Endothelial cell of umbilical vein (primary cell): ENCODE data around the gene AKAP5. TPM values are rescaled to one million over a fixed set of nuclear protein-coding genes. Genes with fewer than 3 reads are reported as not detected.

Experiments used
- BruUV-seq: library from RNA; stranded (reverse); fragments of 400-500 nt; replicated peaks from 2 replicates; lab custom pipeline; 2021; lab: Mats Ljungman, UMichigan
- CTCF ChIA-PET: fragments of 300-600, 350-600 bp; sonication (Branson Sonifier 250); formaldehyde crosslinking; loops from one replicate; lab custom pipeline; 2021; ENCODE audit warnings: antibody characterized with exemption, inconsistent platforms; lab: Charles Lee
- POLR2A ChIA-PET: fragments of 300-600, 350-600 bp; sonication (Branson Sonifier 250); formaldehyde crosslinking; loops from one replicate; lab custom pipeline; 2021; ENCODE audit warnings: antibody characterized with exemption, inconsistent platforms; lab: Charles Lee
- DNase-seq: peaks from one replicate; pipeline ENCODE4 v3.0.0-alpha.2; 2011; ENCODE audit warnings: low read depth, low spot score
- FAIRE-seq: peaks from 2 replicates; lab custom pipeline; 2011; peaks lifted over from hg19 to GRCh38; lab: Jason Lieb, UNC
- H2AFZ ChIP-seq: 2 replicates; pipeline ENCODE4 v1.6.0; 2012; ENCODE audit warnings: low read depth, low read length, control low read depth, inconsistent platforms
- H3K27ac ChIP-seq: 2 replicates; pipeline ENCODE4 v1.5.1; 2011; ENCODE audit warnings: low read depth, mild to moderate bottlenecking, control low read depth, low read length, moderate library complexity; ENCODE audit not compliant: insufficient read depth
- H3K27me3 ChIP-seq, 2 experiments: 2 replicates each; pipeline versions ENCODE4 v1.6.0 to v1.6.1; 2011; ENCODE audit warnings: low read length in 2 of 2, mixed read lengths in 1 of 2; ENCODE audit not compliant: control insufficient read depth in 2 of 2, insufficient read depth in 2 of 2
- H3K36me3 ChIP-seq, 2 experiments: 2 replicates in 1 of 2; 3 replicates in 1 of 2; pipeline ENCODE4 v1.5.1; 2011; ENCODE audit warnings: low read length in 2 of 2, mild to moderate bottlenecking in 1 of 2, moderate library complexity in 1 of 2; ENCODE audit not compliant: control insufficient read depth in 2 of 2, insufficient read depth in 2 of 2; ENCODE audit errors: extremely low read depth in 1 of 2
- H3K4me1 ChIP-seq: 3 replicates; pipeline ENCODE4 v1.5.1; 2011; ENCODE audit warnings: mild to moderate bottlenecking, low read length; ENCODE audit not compliant: control insufficient read depth, insufficient read depth; ENCODE audit errors: extremely low read depth
- H3K4me2 ChIP-seq: 2 replicates; pipeline ENCODE4 v1.6.1; 2011; ENCODE audit warnings: low read length, control low read depth, mixed read lengths; ENCODE audit not compliant: insufficient read depth
- H3K4me3 ChIP-seq, 3 experiments: fragments of 200-600 bp in 1 of 3; sonication (generic), shearing (Covaris generic) in 1 of 3; replicated peaks in 1 of 3; 2 replicates each; pipeline ENCODE4 v1.5.1; 2011 to 2016; ENCODE audit warnings: control low read depth in 3 of 3, low read length in 3 of 3, mild to moderate bottlenecking in 2 of 3, inconsistent platforms in 1 of 3, low read depth in 1 of 3, moderate library complexity in 1 of 3; ENCODE audit not compliant: insufficient read depth in 1 of 3
- H3K79me2 ChIP-seq: 2 replicates; pipeline ENCODE4 v1.6.0; 2012; ENCODE audit warnings: low read length, inconsistent platforms; ENCODE audit not compliant: control insufficient read depth, insufficient read depth
- H3K9ac ChIP-seq: replicated peaks from 2 replicates; pipeline ENCODE3; 2011; ENCODE audit warnings: low read length, control low read depth; ENCODE audit not compliant: insufficient read depth; ENCODE audit errors: extremely low read depth
- H3K9me1 ChIP-seq: replicated peaks from 3 replicates; pipeline ENCODE4 v1.6.0; 2011; ENCODE audit warnings: mild to moderate bottlenecking, low read length; ENCODE audit not compliant: control insufficient read depth, insufficient read depth; ENCODE audit errors: extremely low read depth
- H3K9me3 ChIP-seq: replicated peaks from 2 replicates; pipeline ENCODE4 v1.5.1; 2012; ENCODE audit warnings: low read length, inconsistent platforms; ENCODE audit not compliant: control insufficient read depth, insufficient read depth
- H4K20me1 ChIP-seq: replicated peaks from 2 replicates; pipeline ENCODE3; 2011; ENCODE audit warnings: mild to moderate bottlenecking, low read length; ENCODE audit not compliant: control insufficient read depth, insufficient read depth; ENCODE audit errors: extremely low read depth
- CTCF ChIP-seq, 2 donors: IDR thresholded peaks; 1 replicate in 1 of 2; 2 replicates in 1 of 2; pipeline ENCODE4 v1.5.1; 2011; ENCODE audit warnings: low read length in 2 of 2, mild to moderate bottlenecking in 2 of 2, moderate library complexity in 2 of 2, control low read depth in 1 of 2, inconsistent platforms in 1 of 2, low read depth in 1 of 2; ENCODE audit not compliant: insufficient read depth in 1 of 2; ENCODE audit errors: extremely low read depth in 1 of 2
- EZH2 ChIP-seq: IDR thresholded peaks from 2 replicates; pipeline ENCODE4 v1.6.1; 2012; ENCODE audit warnings: borderline replicate concordance, low read depth, mild to moderate bottlenecking, moderate library complexity, low read length, inconsistent platforms; ENCODE audit not compliant: severe bottlenecking
- FOS ChIP-seq: IDR thresholded peaks from 2 replicates; pipeline ENCODE4 v1.6.1; 2011; ENCODE audit warnings: mild to moderate bottlenecking, low read length, moderate library complexity, borderline replicate concordance; ENCODE audit not compliant: insufficient read depth
- GATA2 ChIP-seq: IDR thresholded peaks from 2 replicates; pipeline ENCODE4 v1.7.0; 2011; ENCODE audit warnings: low read depth, mild to moderate bottlenecking, moderate library complexity, mixed read lengths, low read length; ENCODE audit not compliant: insufficient read length, insufficient read depth
- JUN ChIP-seq: IDR thresholded peaks from 2 replicates; pipeline ENCODE4 v1.6.1; 2011; ENCODE audit warnings: borderline replicate concordance, low read depth; ENCODE audit not compliant: insufficient read length, insufficient read depth
- MAX ChIP-seq: IDR thresholded peaks from 2 replicates; pipeline ENCODE4 v1.6.1; 2011; ENCODE audit not compliant: insufficient read depth, insufficient read length
- POLR2A ChIP-seq: IDR thresholded peaks from 2 replicates; pipeline ENCODE4 v1.6.1; 2012; ENCODE audit warnings: low read depth, mild to moderate bottlenecking, control low read depth, low read length
- POLR2AphosphoS5 ChIP-seq: IDR thresholded peaks from 2 replicates; pipeline ENCODE4 v1.6.1; 2012; ENCODE audit warnings: low read depth, mild to moderate bottlenecking, control low read depth, low read length, moderate library complexity; ENCODE audit not compliant: insufficient read depth
- dilution Hi-C: fragments of 300-500 bp; cut with MboI; formaldehyde crosslinking; loops from one replicate; pipeline ENCODE4 v1.15.0; 2019; ENCODE audit warnings: low sequenced_read_pairs; ENCODE audit not compliant: extremely low pct_ligation_motif_present
- intact Hi-C: fragments of 100-400 bp; cut with micrococcal nuclease; formaldehyde crosslinking; loops from one replicate; pipeline ENCODE4 v1.10.0; 2022
- polyA plus RNA-seq, 4 experiments: library from polyadenylated mRNA; depleted of rRNA in 3 of 4; stranded (reverse) in 3 of 4; unstranded in 1 of 4; fragments of >200 nt; gene quantifications; 2 replicates each; pipeline versions ENCODE4 v1.2.1 to v1.2.3, GENCODE V29; 2011 to 2012; ENCODE audit warnings: missing spikeins in 1 of 4
- total RNA-seq: library from RNA; stranded (reverse); gene quantifications from 2 replicates; pipeline ENCODE4 v1.2.3, GENCODE V29; 2021

The AKAP5 gene
- total and polyA plus RNA-seq, 2 donors (not counting 3 experiments of a cell fraction or from before 2014, with no cell fraction given) = 0.10 to 0.75 TPM

GRCh38 chr14:64450255-64450654 lies 15.0 kb upstream of the AKAP5 start:
- ChIA-PET POLR2A (no interaction called here), CTCF (interaction anchor here (1.0 to 1.9 kb wide), 2 partner anchors 20 to 106 kb away, joined by 3 to 10 read pairs; no protein-coding TSS in a partner anchor)
- H3K79me2 ChIP-seq = no peaks in the 10 kb centered on the region
- H3K4me1 ChIP-seq = peaks cover 7% of the 10 kb centered on the region
- no TSS peak for BruUV-seq
- TF ChIP-seq FOS = no peak
- no peak for TF ChIP-seq EZH2
- no peak for TF ChIP-seq JUN
- TF ChIP-seq CTCF (IDR thresholded peaks at IDR 0.05; ENCODE audit: extremely low read depth in 1 of 2, insufficient read depth in 1 of 2, low read depth in 1 of 2, low read length in 2 of 2) = no peak
- no peak for TF ChIP-seq MAX
- TF ChIP-seq POLR2A = no peak
- TF ChIP-seq POLR2AphosphoS5 = no peak
- no peak for TF ChIP-seq GATA2
- DNase-seq = no peak
- intact Hi-C loops (no loop called here), dilution Hi-C loops (no loop called here)
- no peaks in the 10 kb centered on the region for H3K9me3 ChIP-seq
- no peak overlapping the region for H3K9ac ChIP-seq
- H4K20me1 ChIP-seq = no peaks in the 10 kb centered on the region
- H2AFZ ChIP-seq = no peak overlapping the region
- no peak overlapping the region for H3K4me2 ChIP-seq
- H3K4me3 ChIP-seq = no peak overlapping the region
- no peaks in the 10 kb centered on the region for H3K27me3 ChIP-seq
- H3K9me1 ChIP-seq = no peaks in the 10 kb centered on the region
- no peak overlapping the region for H3K27ac ChIP-seq
- peaks cover 4 to 7% of the 10 kb centered on the region in 2 experiments for H3K36me3 ChIP-seq
- no peak for FAIRE-seq
